Muscle of leg (tissue), 16 donors: Measurements from ENCODE around the gene TSPAN8. TPM values are rescaled to one million over a fixed set of nuclear protein-coding genes. Genes with fewer than 3 reads are reported as not detected.

Experiments used
- DNase-seq: peaks from one replicate; pipeline ENCODE4 v3.0.0; 2013
- H3K27ac ChIP-seq: one replicate; pipeline ENCODE4 v1.5.1; 2013; ENCODE audit warnings: mild to moderate bottlenecking, low read length, control low read depth
- H3K27me3 ChIP-seq: one replicate; pipeline ENCODE4 v1.6.1; 2013; ENCODE audit warnings: low read length; ENCODE audit not compliant: control insufficient read depth, insufficient read depth
- H3K36me3 ChIP-seq: one replicate; pipeline ENCODE4 v1.6.1; 2013; ENCODE audit warnings: low read length; ENCODE audit not compliant: control insufficient read depth, insufficient read depth
- H3K4me1 ChIP-seq: one replicate; pipeline ENCODE4 v1.6.1; 2013; ENCODE audit warnings: low read length; ENCODE audit not compliant: control insufficient read depth, insufficient read depth
- H3K4me3 ChIP-seq: one replicate; pipeline ENCODE4 v1.5.1; 2013; ENCODE audit warnings: low read length, control low read depth
- H3K9me3 ChIP-seq: replicated peaks from 2 replicates; pipeline ENCODE4 v1.6.1; 2013; ENCODE audit warnings: low read depth, low read length; ENCODE audit not compliant: control insufficient read depth
- WGBS: methylation state at CpG from one replicate; pipeline ENCODE4 v1.1.5; 2013; ENCODE audit warnings: missing lambda C conversion rate; ENCODE audit not compliant: insufficient coverage; 5-methylcytosine and 5-hydroxymethylcytosine counted together
- long read RNA-seq, 11 donors: transcript quantifications; one replicate each; lab custom pipeline, GENCODE V29; 2026
- polyA plus RNA-seq, 8 donors: library from polyadenylated mRNA; unstranded; fragments of 120-200 nt; gene quantifications; one replicate each; pipeline versions ENCODE4 v1.2.1 to v1.2.3, GENCODE V29; 2013; ENCODE audit warnings: inconsistent platforms in 1 of 8, low replicate concordance in 1 of 8; ENCODE audit not compliant: insufficient read length in 8 of 8, insufficient read depth in 1 of 8
- total RNA-seq: library from RNA; stranded (reverse); fragments of 120-200 nt; gene quantifications from one replicate; pipeline ENCODE4 v1.2.4, GENCODE V29; 2013

The TSPAN8 gene
- total RNA-seq (2.5 TPM), polyA plus RNA-seq (10 to 100 TPM in 1 of 8 donors, 1 to 10 TPM in 5, under 1 TPM in 2; 0.34 to 21.6 (median 2.1) TPM)
- long read RNA-seq, donor 1, result 0 reads
- long read RNA-seq, donor 2, result 0 reads
- long read RNA-seq, donor 3, partial matches to known transcripts, result 0 of 2 reads
- long read RNA-seq, donor 3, other reads (novel, unspliced or antisense), result 0 of 2 reads
- long read RNA-seq, donor 4, result 0 reads
- long read RNA-seq, donor 5, partial matches to known transcripts, result 0 of 1 reads
- long read RNA-seq, donor 5, other reads (novel, unspliced or antisense), result 0 of 1 reads
- long read RNA-seq, donor 6, result 0 reads
- long read RNA-seq, donor 7, result 0 reads
- long read RNA-seq, donor 8, result 0 reads
- long read RNA-seq, donor 9, partial matches to known transcripts, result 0 of 2 reads
- long read RNA-seq, donor 9, other reads (novel, unspliced or antisense), result 0 of 2 reads
- long read RNA-seq, donor 10, result 0 reads
- long read RNA-seq, donor 11, partial matches to known transcripts, result 0 of 1 reads
- long read RNA-seq, donor 11, other reads (novel, unspliced or antisense), result 0 of 1 reads

DNA sequence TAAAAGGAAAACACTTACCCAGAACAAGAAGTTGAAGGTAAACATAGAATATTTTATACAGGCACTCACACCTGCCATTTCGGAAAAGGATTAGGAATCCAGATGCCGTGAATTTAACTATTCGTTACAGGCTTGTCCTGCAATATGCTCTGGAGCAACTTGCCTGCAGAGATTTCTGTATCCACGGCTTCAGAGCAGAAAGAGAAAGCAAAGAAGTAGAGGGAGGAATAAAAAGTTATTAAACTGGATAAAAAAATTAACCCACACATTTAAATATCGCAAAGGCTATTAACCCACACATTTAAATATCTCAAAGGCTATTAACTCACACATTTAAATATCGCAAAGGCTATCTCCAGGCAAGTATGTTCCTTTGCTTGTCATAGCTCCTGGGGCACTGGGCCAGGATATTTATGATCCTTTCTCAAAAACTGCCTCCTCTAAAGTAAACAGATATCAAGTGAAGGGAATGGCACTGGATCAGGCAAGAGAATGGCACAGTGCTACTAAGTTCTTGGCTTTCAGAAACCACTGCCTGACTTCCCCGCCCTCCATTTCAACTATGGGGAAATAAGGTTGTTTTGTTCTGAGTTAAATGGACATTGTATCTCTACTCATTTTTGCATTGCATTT, at the start of gene TSPAN8:
TSS of gene TSPAN8 (minus strand) at position 399 of the 633 bp plus-strand sequence. CDS start at position 78, 321 bp downstream.
- H3K27ac ChIP-seq, result no peak within 1 kb of the TSS
- 65% methylated on average over 2 of the region's 7 CpGs for whole genome bisulfite sequencing
- no peak within 1 kb of the TSS for H3K4me3 ChIP-seq
- DNase-seq, result peak; percentile 28
- no peaks in the 10 kb centered on the region for H3K36me3 ChIP-seq
- H3K4me1 ChIP-seq, result no peaks in the 10 kb centered on the region
- H3K9me3 ChIP-seq, result no peaks in the 10 kb centered on the region
- no peaks in the 10 kb centered on the region for H3K27me3 ChIP-seq

DNA sequence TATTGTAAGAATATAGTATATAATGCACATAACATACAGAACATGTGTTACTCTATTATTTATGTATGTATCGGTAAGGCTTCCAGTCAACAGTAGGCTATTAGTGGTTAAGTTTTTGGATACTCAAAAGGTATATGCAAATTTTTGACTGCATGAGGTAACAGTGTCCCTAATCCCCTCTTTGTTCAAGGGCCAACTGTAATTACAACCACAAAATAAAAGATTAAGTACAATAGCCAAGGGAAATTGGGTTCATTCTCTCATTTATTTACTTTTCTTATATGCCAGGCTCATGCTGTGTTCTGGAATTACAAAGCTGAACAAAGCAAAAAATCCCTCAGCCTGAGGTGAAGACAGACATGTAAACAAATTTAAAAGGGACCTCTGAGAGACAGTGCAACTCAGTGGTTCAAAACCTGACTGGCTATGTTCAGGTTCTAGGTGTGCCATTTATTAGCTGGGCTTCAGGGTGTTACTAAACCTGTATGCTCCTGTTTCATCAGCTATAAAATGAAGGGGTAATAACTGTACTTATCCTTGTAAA, 43.4 kb upstream of the TSPAN8 start:
- no peak for DNase-seq
- Histone ChIP-seq H3K4me3 (no peak overlapping the region), H3K27ac (no peak overlapping the region), H3K36me3 (no peaks in the 10 kb centered on the region), H3K27me3 (no peaks in the 10 kb centered on the region), H3K4me1 (no peaks in the 10 kb centered on the region), H3K9me3 (no peaks in the 10 kb centered on the region)
- no CpG with 5 or more reads among the region's 1 CpG for WGBS

DNA sequence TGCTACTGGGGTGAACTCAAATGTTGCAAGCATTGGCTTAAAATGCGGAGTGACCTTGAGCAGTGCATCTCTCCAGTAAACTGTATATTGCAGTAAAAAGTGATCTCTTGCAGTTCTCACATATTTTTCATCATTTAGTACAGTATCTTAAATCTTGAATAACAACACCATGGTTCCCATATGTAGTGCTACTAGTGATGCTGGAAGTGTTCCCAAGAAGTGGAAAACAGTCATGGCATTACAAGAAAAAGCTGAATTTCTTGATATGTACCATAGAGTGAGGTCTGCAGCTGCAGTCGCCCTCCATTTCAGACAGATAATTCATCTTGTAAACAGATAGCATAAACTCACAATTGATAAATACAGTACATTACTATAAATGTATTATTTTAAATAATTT, 42.9 kb upstream of the TSPAN8 start:
- H3K36me3 ChIP-seq, result no peaks in the 10 kb centered on the region
- no peaks in the 10 kb centered on the region for H3K9me3 ChIP-seq
- no peak overlapping the region for H3K4me3 ChIP-seq
- H3K4me1 ChIP-seq, result no peaks in the 10 kb centered on the region
- DNase-seq, result no peak
- H3K27ac ChIP-seq, result no peak overlapping the region
- no peaks in the 10 kb centered on the region for H3K27me3 ChIP-seq
- no CpG with 5 or more reads among the region's 2 CpGs for WGBS

DNA sequence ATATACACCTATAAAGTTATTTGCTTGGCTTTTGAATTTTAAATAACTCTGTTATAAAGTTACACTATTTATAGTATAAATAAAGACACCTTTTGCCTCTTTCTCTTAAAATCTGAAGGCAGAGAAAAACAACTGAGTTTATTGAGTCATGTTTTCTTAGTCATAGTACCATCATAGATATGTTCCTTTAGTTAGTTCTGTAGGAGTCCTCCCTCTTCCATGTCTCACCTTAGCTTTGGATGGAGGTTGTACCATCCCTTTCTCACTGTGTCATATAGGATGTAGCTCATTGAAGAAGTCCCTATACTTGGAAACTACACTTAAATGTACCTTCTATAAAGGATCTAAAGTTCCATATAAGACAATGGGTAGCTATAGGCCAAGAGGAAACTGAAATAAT, 39.7 kb upstream of the TSPAN8 start:
- Histone ChIP-seq H3K9me3 (no peaks in the 10 kb centered on the region), H3K27me3 (no peaks in the 10 kb centered on the region), H3K4me1 (no peaks in the 10 kb centered on the region), H3K27ac (no peak overlapping the region), H3K36me3 (no peaks in the 10 kb centered on the region), H3K4me3 (no peak overlapping the region)
- no peak for DNase-seq

DNA sequence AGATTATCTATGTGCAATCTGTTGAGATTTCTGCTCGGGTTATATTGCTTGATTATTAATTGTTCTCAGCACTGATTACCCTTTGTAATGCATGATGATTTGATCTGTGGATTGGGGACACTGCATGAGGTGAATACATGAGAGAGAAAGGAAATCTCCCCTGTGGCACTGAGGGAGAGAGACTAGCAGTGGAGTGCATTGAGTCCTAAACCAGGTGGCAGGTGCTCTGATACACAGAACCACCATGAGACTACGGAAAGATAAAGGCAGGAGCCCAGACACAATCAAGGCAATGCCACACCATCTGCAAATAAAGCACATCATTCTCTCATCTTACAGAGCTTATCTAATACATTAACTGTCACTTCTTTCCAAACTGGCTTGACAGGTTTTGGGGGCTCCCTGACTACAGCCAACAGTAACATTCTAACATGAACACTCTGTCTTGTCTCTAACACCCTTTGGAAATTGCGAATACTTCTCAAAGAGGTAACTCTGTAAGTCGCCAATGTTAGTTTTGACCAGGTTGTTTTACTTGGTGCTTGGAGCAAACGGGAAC, 37.6 kb upstream of the TSPAN8 start:
- H3K4me3 ChIP-seq, result no peak overlapping the region
- no peak overlapping the region for H3K27ac ChIP-seq
- no peaks in the 10 kb centered on the region for H3K36me3 ChIP-seq
- no peaks in the 10 kb centered on the region for H3K27me3 ChIP-seq
- H3K4me1 ChIP-seq, result no peaks in the 10 kb centered on the region
- WGBS, result 50% methylated on average over 1 of the region's 5 CpGs
- H3K9me3 ChIP-seq, result no peaks in the 10 kb centered on the region
- no peak for DNase-seq

DNA sequence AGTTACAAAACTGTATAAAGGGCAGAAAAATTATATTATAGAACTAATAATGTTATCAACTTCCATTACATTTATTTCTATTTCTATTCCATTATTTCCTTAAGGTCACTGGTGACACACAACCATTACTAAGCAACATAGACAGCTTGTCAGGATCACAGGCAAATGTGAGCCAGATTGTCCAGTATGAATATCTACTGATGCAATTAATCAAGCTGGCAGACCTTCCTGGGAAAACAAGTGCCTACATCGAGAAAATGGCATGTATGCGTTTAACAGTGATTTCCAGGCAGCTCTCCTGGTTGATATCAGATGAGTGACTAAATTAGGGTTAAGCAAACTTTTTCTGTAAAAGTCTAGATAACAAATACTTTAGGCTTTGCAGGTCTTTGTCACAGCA, 36.9 kb upstream of the TSPAN8 start:
- no peaks in the 10 kb centered on the region for H3K36me3 ChIP-seq

DNA sequence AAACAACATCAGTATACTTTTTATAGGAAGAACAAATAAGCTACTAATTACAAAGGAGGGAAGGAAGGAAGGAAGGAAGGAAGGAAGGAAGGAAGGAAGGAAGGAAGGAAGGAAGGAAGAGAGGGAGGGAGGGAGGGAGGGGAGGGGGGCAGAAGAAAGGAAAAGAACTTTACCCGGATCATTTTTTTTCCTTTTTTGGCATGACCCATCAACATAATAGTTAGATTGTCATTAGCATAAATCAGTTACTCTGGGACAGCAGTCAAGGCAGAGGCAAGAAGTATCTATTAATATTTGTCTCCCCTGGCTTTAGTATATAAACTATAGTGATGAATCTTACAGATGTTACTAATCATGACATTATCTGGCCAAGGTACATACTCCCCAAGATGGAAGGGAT, 35.2 kb upstream of the TSPAN8 start:
- H3K4me3 ChIP-seq, result no peak overlapping the region
- WGBS, result no CpG with 5 or more reads among the region's 1 CpG

More for the DNA sequence above, 36.9 kb upstream of the TSPAN8 start:
- 40% methylated on average over 1 of the region's 2 CpGs for WGBS
- Histone ChIP-seq H3K27ac (no peak overlapping the region), H3K4me1 (no peaks in the 10 kb centered on the region), H3K27me3 (no peaks in the 10 kb centered on the region), H3K9me3 (no peaks in the 10 kb centered on the region), H3K4me3 (no peak overlapping the region)
- DNase-seq, result no peak

DNA sequence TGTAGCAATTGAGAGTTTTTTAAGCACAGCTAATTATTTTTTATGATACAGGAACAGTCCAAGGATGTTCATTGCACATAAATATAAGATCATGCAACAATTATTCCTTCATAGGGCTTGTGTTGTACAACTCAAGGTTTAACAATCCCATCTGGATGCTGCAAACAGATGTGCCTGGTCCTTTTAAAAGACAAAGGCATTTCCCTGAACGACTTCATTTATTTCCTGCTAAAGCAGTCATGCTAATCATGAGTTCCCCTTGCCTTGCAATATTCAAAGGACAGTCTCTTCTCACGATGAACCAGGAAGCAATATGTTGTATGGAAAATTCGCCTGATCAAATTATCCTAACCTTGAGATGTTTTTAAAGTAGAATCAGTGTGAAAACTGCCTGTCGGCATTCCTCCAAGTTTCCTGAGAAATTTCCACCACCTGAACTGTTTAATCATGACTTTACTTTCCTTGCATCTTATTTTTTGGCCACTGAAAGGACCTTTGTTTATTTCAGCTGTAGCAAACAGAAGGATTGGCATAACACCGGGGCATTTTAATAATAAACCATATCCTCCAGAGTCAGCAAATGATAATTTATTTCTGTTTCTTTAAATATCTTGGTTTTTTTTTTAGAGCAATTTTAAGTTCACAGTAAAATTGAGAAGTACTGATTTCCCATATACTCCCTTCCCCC, 33.9 kb upstream of the TSPAN8 start:
- Histone ChIP-seq H3K27ac (no peak overlapping the region), H3K9me3 (no peaks in the 10 kb centered on the region), H3K4me3 (no peak overlapping the region), H3K36me3 (no peaks in the 10 kb centered on the region), H3K4me1 (no peaks in the 10 kb centered on the region), H3K27me3 (no peaks in the 10 kb centered on the region)
- peak; percentile 23 for DNase-seq
- WGBS, result no CpG with 5 or more reads among the region's 5 CpGs

More for the DNA sequence above, 35.2 kb upstream of the TSPAN8 start:
- H3K36me3 ChIP-seq, result no peaks in the 10 kb centered on the region
- H3K27me3 ChIP-seq, result no peaks in the 10 kb centered on the region
- no peaks in the 10 kb centered on the region for H3K4me1 ChIP-seq
- no peak for DNase-seq
- no peak overlapping the region for H3K27ac ChIP-seq
- H3K9me3 ChIP-seq, result no peaks in the 10 kb centered on the region

DNA sequence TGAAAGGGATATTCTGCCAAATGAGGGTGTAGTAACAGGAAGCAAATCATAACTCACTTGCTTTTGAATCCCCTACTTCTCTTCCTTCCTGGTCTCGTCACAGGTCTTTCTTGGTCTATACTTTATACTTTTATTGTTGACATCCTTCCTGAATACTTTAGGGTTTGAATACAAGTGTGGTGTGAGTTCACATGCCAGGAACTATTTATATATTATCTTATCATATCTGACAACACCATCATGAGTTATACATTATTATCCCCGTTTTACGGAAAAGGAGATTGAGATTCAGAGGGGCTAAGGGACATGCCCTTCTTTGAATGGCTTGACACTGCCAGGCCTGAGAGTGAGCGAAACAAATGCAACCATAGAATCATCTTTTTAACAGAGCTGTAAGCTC, 33.0 kb upstream of the TSPAN8 start:
- Histone ChIP-seq H3K4me3 (no peak overlapping the region), H3K36me3 (no peaks in the 10 kb centered on the region), H3K4me1 (no peaks in the 10 kb centered on the region), H3K27me3 (no peaks in the 10 kb centered on the region), H3K9me3 (no peaks in the 10 kb centered on the region), H3K27ac (no peak overlapping the region)
- no peak for DNase-seq
- no CpG with 5 or more reads among the region's 4 CpGs for WGBS
